GM23338 (cell line): ENCODE measurements around the gene GBX1. TPM values are rescaled to one million over a fixed set of nuclear protein-coding genes. Genes with fewer than 3 reads are reported as not detected.

Experiments
- ATAC-seq: fragments of 200-7000 bp; cut with Tn5 transposase; 3 replicates; pipeline ENCODE4 v1.9.1; 2020
- DNase-seq: peaks from one replicate; pipeline ENCODE4 v3.0.0-alpha.2; 2015; ENCODE audit warnings: low spot score
- H2AFZ ChIP-seq: fragments of 200-600 bp; sonication (generic); 2 replicates; pipeline ENCODE4 v1.8.0; 2016; ENCODE audit warnings: antibody characterized with exemption, mild to moderate bottlenecking, moderate library complexity
- H3F3A ChIP-seq: fragments of 200-600 bp; sonication (generic); replicated peaks from 2 replicates; pipeline ENCODE4 v1.8.0; 2017; ENCODE audit warnings: antibody characterized with exemption, mixed run types, low read depth
- H3K27ac ChIP-seq: fragments of 200-600 bp; sonication (generic); 2 replicates; pipeline ENCODE4 v1.6.1; 2016; ENCODE audit warnings: low read depth
- H3K27me3 ChIP-seq: fragments of 200-600 bp; sonication (generic); 2 replicates; pipeline ENCODE4 v1.8.0; 2016; ENCODE audit warnings: mild to moderate bottlenecking, mixed run types, moderate library complexity; ENCODE audit not compliant: insufficient read depth
- H3K36me3 ChIP-seq: fragments of 200-600 bp; sonication (generic); 2 replicates; pipeline ENCODE4 v1.8.0; 2016; ENCODE audit warnings: mild to moderate bottlenecking; ENCODE audit not compliant: insufficient read depth
- H3K4me1 ChIP-seq: fragments of 200-600 bp; sonication (generic); 2 replicates; pipeline ENCODE4 v1.8.0; 2016; ENCODE audit warnings: mild to moderate bottlenecking, moderate library complexity; ENCODE audit not compliant: insufficient read depth
- H3K4me2 ChIP-seq: fragments of 200-600 bp; sonication (generic); 2 replicates; pipeline ENCODE4 v1.7.1; 2017; ENCODE audit warnings: mixed run types
- H3K4me3 ChIP-seq: fragments of 200-600 bp; sonication (generic); 2 replicates; pipeline ENCODE4 v1.6.1; 2016; ENCODE audit warnings: mixed run types
- H3K79me2 ChIP-seq: fragments of 200-600 bp; sonication (generic); replicated peaks from 2 replicates; pipeline ENCODE4 v1.8.0; 2017; ENCODE audit warnings: mild to moderate bottlenecking; ENCODE audit not compliant: insufficient read depth
- H3K9me2 ChIP-seq: fragments of 200-600 bp; sonication (generic); 2 replicates; pipeline ENCODE4 v1.8.0; 2017; ENCODE audit not compliant: insufficient read depth
- H4K20me1 ChIP-seq: fragments of 200-600 bp; sonication (generic); replicated peaks from 2 replicates; pipeline ENCODE4 v1.8.0; 2017; ENCODE audit warnings: mild to moderate bottlenecking; ENCODE audit not compliant: insufficient read depth
- H3K27ac Mint-ChIP-seq: 2 replicates; pipeline ENCODE4 v1.8.0; 2020; ENCODE audit warnings: inconsistent platforms, mild to moderate bottlenecking, moderate library complexity, mixed read lengths
- H3K27me3 Mint-ChIP-seq: 3 replicates; pipeline ENCODE4 v1.8.0; 2022; ENCODE audit warnings: low read depth, mild to moderate bottlenecking, moderate library complexity, mixed read lengths, inconsistent platforms; ENCODE audit not compliant: insufficient read depth, poor library complexity
- H3K36me3 Mint-ChIP-seq: 3 replicates; pipeline ENCODE4 v1.8.0; 2021; ENCODE audit warnings: low read depth, mild to moderate bottlenecking, inconsistent platforms, moderate library complexity, mixed read lengths
- H3K4me1 Mint-ChIP-seq: 3 replicates; pipeline ENCODE4 v1.8.0; 2020; ENCODE audit warnings: mild to moderate bottlenecking, inconsistent platforms, mixed read lengths
- H3K4me3 Mint-ChIP-seq: 3 replicates; pipeline ENCODE4 v1.8.0; 2021; ENCODE audit warnings: moderate library complexity, mild to moderate bottlenecking, inconsistent platforms, mixed read lengths
- H3K9me3 Mint-ChIP-seq: 3 replicates; pipeline ENCODE4 v1.8.0; 2020; ENCODE audit warnings: moderate library complexity, mild to moderate bottlenecking, inconsistent platforms, mixed read lengths
- CTCF ChIP-seq, 2 experiments: fragments of 200-600 bp in 1 of 2; sonication (generic) in 1 of 2; conservative IDR thresholded peaks; 2 replicates each; pipeline versions ENCODE4 v1.5.1 to v1.6.1; 2016 to 2017; ENCODE audit warnings: antibody characterized with exemption in 2 of 2, low read depth in 2 of 2, mild to moderate bottlenecking in 2 of 2, moderate library complexity in 1 of 2
- EZH2 ChIP-seq: fragments of 200-600 bp; sonication (generic); IDR thresholded peaks from one replicate; pipeline ENCODE4 v1.8.0; 2017; ENCODE audit warnings: antibody characterized with exemption, mild to moderate bottlenecking, low read depth; ENCODE audit not compliant: unreplicated experiment
- EZH2phosphoT487 ChIP-seq: fragments of 200-600 bp; sonication (generic); IDR thresholded peaks from one replicate; pipeline ENCODE4 v1.8.1; 2018; ENCODE audit warnings: antibody characterized with exemption; ENCODE audit not compliant: unreplicated experiment
- NANOG ChIP-seq: IDR thresholded peaks from 2 replicates; pipeline ENCODE4 v1.6.1; 2016; ENCODE audit warnings: antibody characterized with exemption, borderline replicate concordance
- POLR2AphosphoS5 ChIP-seq: IDR thresholded peaks from 2 replicates; pipeline ENCODE4 v1.6.1; 2016; ENCODE audit warnings: antibody characterized with exemption, low read depth
- ZNF114 ChIP-seq: fragments of 250-450 bp; sonication (Bioruptor Pico); IDR thresholded peaks from 2 replicates; pipeline ENCODE4 v1.5.0; 2020; ENCODE audit warnings: mild to moderate bottlenecking, moderate library complexity
- ZNF462 ChIP-seq: fragments of 250-450 bp; sonication (Bioruptor Pico); IDR thresholded peaks from 2 replicates; pipeline ENCODE4 v1.5.0; 2020; ENCODE audit warnings: mild to moderate bottlenecking, moderate library complexity
- polyA plus RNA-seq: library from polyadenylated mRNA; unstranded; fragments of >200 nt; fragmentation: Nextera tagmentation; extraction: Ambion mirVana; gene quantifications from 2 replicates; pipeline ENCODE4 v1.2.1, GENCODE V29; 2016
- total RNA-seq: library from RNA; depleted of rRNA; stranded (reverse); fragments of >200 nt; shearing (Covaris generic); gene quantifications from 2 replicates; pipeline ENCODE4 v1.2.3, GENCODE V29; 2014

Gene GBX1
- total and polyA plus RNA-seq, 2 experiments from 2014 or later: 0.24 TPM; not detected in 1

- no peak overlapping the region for H2AFZ ChIP-seq
- peak; percentile 92 for DNase-seq
These were observed 56.4 kb downstream of the GBX1 start for GRCh38 chr7:151110941-151111645.

GRCh38 chr7:151110236-151110940, 57.1 kb downstream of the GBX1 start:
- no peak overlapping the region for H3K4me3 Mint-ChIP-seq
- Histone ChIP-seq H3K79me2 (peaks cover 35% of the 10 kb centered on the region), H3K9me2 (no peaks in the 10 kb centered on the region), H3K27ac (peak overlapping the region; percentile 69; the same call in 1 of the 2 replicates), H4K20me1 (peaks cover 24% of the 10 kb centered on the region), H3K36me3 (no peaks in the 10 kb centered on the region), H2AFZ (no peak overlapping the region), H3K4me1 (peaks cover 17% of the 10 kb centered on the region), H3F3A (peaks cover 15% of the 10 kb centered on the region), H3K27me3 (peaks cover 10% of the 10 kb centered on the region), H3K4me2 (no peak overlapping the region), H3K4me3 (no peak overlapping the region)
- no peaks in the 10 kb centered on the region; the same call in 1 of the 3 replicates for H3K36me3 Mint-ChIP-seq
- H3K9me3 Mint-ChIP-seq: no peaks in the 10 kb centered on the region
- DNase-seq (peak; percentile 44), ATAC-seq (no peak)
- H3K27ac Mint-ChIP-seq: no peak overlapping the region
- peaks cover 40% of the 10 kb centered on the region for H3K4me1 Mint-ChIP-seq
- H3K27me3 Mint-ChIP-seq: peaks cover 16% of the 10 kb centered on the region
- TF ChIP-seq ZNF114 (CRISPR knock-in tag) (no peak), ZNF462 (no peak), NANOG (no peak), EZH2phosphoT487 (no peak), POLR2AphosphoS5 (no peak)

More at GRCh38 chr7:151110941-151111645, 56.4 kb downstream of the GBX1 start:
- Histone ChIP-seq H3K4me3 (no peak overlapping the region), H4K20me1 (peaks cover 28% of the 10 kb centered on the region), H3K9me2 (no peaks in the 10 kb centered on the region), H3K79me2 (peaks cover 29% of the 10 kb centered on the region), H3K27me3 (peaks cover 17% of the 10 kb centered on the region), H3K27ac (peak overlapping the region; percentile 69; the same call in 1 of the 2 replicates), H3K4me1 (peaks cover 20% of the 10 kb centered on the region), H3K4me2 (no peak overlapping the region), H3K36me3 (no peaks in the 10 kb centered on the region), H3F3A (peaks cover 15% of the 10 kb centered on the region)
- TF ChIP-seq CTCF (conservative IDR thresholded peaks at IDR 0.05; ENCODE audit: low read depth in 2 of 2): peak; percentile 77 to 99
- no peak for TF ChIP-seq EZH2phosphoT487
- no peak for TF ChIP-seq EZH2
- no peak overlapping the region for H3K27ac Mint-ChIP-seq
- H3K4me3 Mint-ChIP-seq: no peak overlapping the region
- ATAC-seq: peak; percentile 69
- H3K9me3 Mint-ChIP-seq: no peaks in the 10 kb centered on the region
- peaks cover 20% of the 10 kb centered on the region for H3K27me3 Mint-ChIP-seq
- no peaks in the 10 kb centered on the region; the same call in 1 of the 3 replicates for H3K36me3 Mint-ChIP-seq
- H3K4me1 Mint-ChIP-seq: peaks cover 39% of the 10 kb centered on the region
